Activated CD8-positive, alpha-beta T cell treated with anti-CD3 and anti-CD28 coated beads, Interleukin-2, amount 10 ng/mL, durations not matched to agents 7 days and 5 days (primary cell): ENCODE measurements around the gene SLC30A3. TPM values are rescaled to one million over a fixed set of nuclear protein-coding genes. Genes with fewer than 3 reads are reported as not detected.
"Not testable (repeated sequence)": the region's sequence is repeated elsewhere in the genome, so short reads cannot be mapped to it uniquely, and the experiment has no call there.

ENCODE experiments used
- ATAC-seq: fragments of 150-1000 bp; cut with Tn5 transposase; one replicate; pipeline ENCODE4 v1.10.0; 2021; ENCODE audit warnings: moderate library complexity
- CTCF ChIA-PET: fragments of 350-600 bp; sonication (Branson Sonifier 250); formaldehyde crosslinking; loops from one replicate; lab custom pipeline; 2021; ENCODE audit warnings: antibody characterized with exemption; lab: Charles Lee
- POLR2A ChIA-PET: fragments of 350-600 bp; sonication (Branson Sonifier 250); formaldehyde crosslinking; loops from one replicate; lab custom pipeline; 2021; ENCODE audit warnings: antibody characterized with exemption; lab: Charles Lee
- DNase-seq: peaks from one replicate; pipeline ENCODE4 v3.0.0-alpha.2; 2020
- H3K27ac Mint-ChIP-seq: one replicate; pipeline ENCODE4 v1.8.0; 2021; ENCODE audit warnings: mild to moderate bottlenecking, mixed read lengths
- H3K27me3 Mint-ChIP-seq: one replicate; pipeline ENCODE4 v1.8.0; 2021; ENCODE audit warnings: low read depth, mixed read lengths
- H3K36me3 Mint-ChIP-seq: one replicate; pipeline ENCODE4 v1.8.0; 2021; ENCODE audit warnings: low read depth, mixed read lengths
- H3K4me1 Mint-ChIP-seq: one replicate; pipeline ENCODE4 v1.8.0; 2021; ENCODE audit warnings: low read depth, mixed read lengths
- H3K4me3 Mint-ChIP-seq: one replicate; pipeline ENCODE4 v1.8.0; 2021; ENCODE audit warnings: mild to moderate bottlenecking, mixed read lengths
- H3K9me3 Mint-ChIP-seq: one replicate; pipeline ENCODE4 v1.8.0; 2022; ENCODE audit warnings: mixed read lengths; ENCODE audit not compliant: insufficient read depth
- total RNA-seq, 2 experiments: library from RNA; stranded (reverse); gene quantifications; one replicate each; pipeline ENCODE4 v1.2.3, GENCODE V29; 2021

SLC30A3 gene
- total RNA-seq, 2 experiments from 2014 or later, result not detected

DNA sequence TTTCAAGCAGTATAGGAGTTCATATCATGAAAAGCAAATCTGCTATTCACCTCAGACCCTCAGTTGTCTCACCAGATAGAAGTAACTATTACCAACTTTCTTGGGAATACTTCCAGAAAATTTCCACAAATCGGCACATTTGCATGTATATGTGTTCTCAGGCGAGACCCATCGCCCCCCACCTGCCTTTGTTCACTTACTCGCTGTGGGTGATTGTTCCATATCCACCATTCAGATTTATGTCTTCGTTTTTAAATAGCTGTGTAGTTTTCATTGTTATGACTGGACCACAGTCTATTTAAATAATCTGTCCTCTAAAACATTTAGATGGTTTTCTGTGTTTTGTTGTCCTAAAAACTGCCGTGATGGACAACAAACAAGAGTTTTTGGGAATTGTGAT, 22.6 kb upstream of the SLC30A3 start:
- no peak for ATAC-seq
- Mint-ChIP-seq H3K36me3 (no peaks in the 10 kb centered on the region), H3K4me3 (no peak overlapping the region), H3K27ac (no peak overlapping the region), H3K4me1 (no peaks in the 10 kb centered on the region), H3K27me3 (peaks cover 46% of the 10 kb centered on the region), H3K9me3 (no peaks in the 10 kb centered on the region)
- no peak for DNase-seq
- POLR2A ChIA-PET, result no interaction called here
- CTCF ChIA-PET, result interaction anchor here (7.2 kb wide), 1 partner anchor 17 kb away, joined by 74 read pairs; no protein-coding TSS in a partner anchor

GRCh38 chr2:27284996-27285395, 22.1 kb upstream of the SLC30A3 start:
- H3K27me3 Mint-ChIP-seq, result peaks cover 46% of the 10 kb centered on the region
- POLR2A ChIA-PET, result no interaction called here
- ATAC-seq, result no peak

GRCh38 chr2:27282892-27283291, 20.0 kb upstream of the SLC30A3 start:
- POLR2A ChIA-PET, result interaction anchor here (0.6 kb wide), 1 partner anchor 113 kb away, joined by 4 read pairs; no protein-coding TSS in a partner anchor
- DNase-seq, result no peak
- Mint-ChIP-seq H3K36me3 (no peaks in the 10 kb centered on the region), H3K4me1 (peaks cover 6% of the 10 kb centered on the region), H3K9me3 (no peaks in the 10 kb centered on the region), H3K27me3 (peaks cover 44% of the 10 kb centered on the region), H3K27ac (no peak overlapping the region), H3K4me3 (no peak overlapping the region)
- no peak for ATAC-seq
- CTCF ChIA-PET, result interaction anchor here (2.5 to 7.2 kb wide), 8 partner anchors 8 to 321 kb away, joined by 10 to 90 read pairs (median 52); partner anchors contain the start of gene SLC30A3

More at GRCh38 chr2:27284996-27285395, 22.1 kb upstream of the SLC30A3 start:
- H3K36me3 Mint-ChIP-seq, result no peaks in the 10 kb centered on the region
- H3K9me3 Mint-ChIP-seq, result no peaks in the 10 kb centered on the region
- no peak overlapping the region for H3K27ac Mint-ChIP-seq
- DNase-seq, result no peak
- H3K4me1 Mint-ChIP-seq, result peaks cover under 1% of the 10 kb centered on the region
- CTCF ChIA-PET, result interaction anchor here (7.2 kb wide), 1 partner anchor 17 kb away, joined by 74 read pairs; no protein-coding TSS in a partner anchor
- no peak overlapping the region for H3K4me3 Mint-ChIP-seq

- Mint-ChIP-seq H3K4me1 (peaks cover 6% of the 10 kb centered on the region), H3K4me3 (no peak within 1 kb of the TSS), H3K27me3 (peaks cover 45% of the 10 kb centered on the region), H3K27ac (no peak within 1 kb of the TSS), H3K9me3 (no peaks in the 10 kb centered on the region), H3K36me3 (no peaks in the 10 kb centered on the region)
- POLR2A ChIA-PET, result interaction anchor here (0.6 kb wide), 1 partner anchor 112 kb away, joined by 4 read pairs; no protein-coding TSS in a partner anchor
- no peak for DNase-seq
- CTCF ChIA-PET, result interaction anchor here (0.9 to 7.2 kb wide), 11 partner anchors 9 to 320 kb away, joined by 3 to 90 read pairs (median 24); partner anchors contain the start of genes MAPRE3, PREB and SLC30A3
- ATAC-seq, result no peak
Measured at GRCh38 chr2:27281855-27282559, 19.2 kb upstream of the SLC30A3 start, which contains the start of gene TRIM54. Gene TRIM54 (plus strand): TSS chr2:27282429. CDS start chr2:27282732, 303 bp downstream.

GRCh38 chr2:27281442-27281841, 18.6 kb upstream of the SLC30A3 start:
- ChIA-PET POLR2A (no interaction called here), CTCF (interaction anchor here (0.9 to 7.2 kb wide), 12 partner anchors 9 to 435 kb away, joined by 3 to 90 read pairs (median 18); partner anchors contain the start of genes MAPRE3, PREB and SLC30A3)
- no peaks in the 10 kb centered on the region for H3K36me3 Mint-ChIP-seq
- peaks cover 6% of the 10 kb centered on the region for H3K4me1 Mint-ChIP-seq
- H3K27me3 Mint-ChIP-seq, result peaks cover 40% of the 10 kb centered on the region
- no peaks in the 10 kb centered on the region for H3K9me3 Mint-ChIP-seq
- DNase-seq (no peak), ATAC-seq (no peak)
- no peak overlapping the region for H3K4me3 Mint-ChIP-seq
- no peak overlapping the region for H3K27ac Mint-ChIP-seq

DNA sequence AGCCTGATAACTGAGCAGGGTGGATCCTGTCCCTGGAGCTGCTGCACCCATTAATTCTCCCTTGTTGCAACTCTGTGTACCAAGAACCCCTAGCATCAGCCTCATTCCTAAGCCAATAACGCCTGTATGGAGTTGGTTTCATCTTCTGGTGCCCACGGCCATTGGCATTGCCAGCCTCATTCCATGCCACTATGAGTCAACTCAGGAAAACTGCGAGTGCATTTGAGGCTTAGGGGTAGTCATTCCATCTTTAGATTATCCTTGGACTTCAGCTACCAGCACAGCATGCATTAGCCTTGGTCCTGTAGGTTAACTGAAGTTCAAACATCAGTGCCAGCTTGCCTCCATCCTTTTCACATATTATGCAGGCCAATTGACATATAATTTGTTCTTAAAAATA, 18.0 kb upstream of the SLC30A3 start:
- Mint-ChIP-seq H3K9me3 (no peaks in the 10 kb centered on the region), H3K4me3 (no peak overlapping the region), H3K27ac (no peak overlapping the region), H3K36me3 (no peaks in the 10 kb centered on the region), H3K4me1 (peaks cover 6% of the 10 kb centered on the region), H3K27me3 (peaks cover 35% of the 10 kb centered on the region)
- ChIA-PET CTCF (interaction anchor here (0.9 to 7.2 kb wide), 18 partner anchors 9 to 435 kb away, joined by 3 to 90 read pairs (median 10); partner anchors contain the start of genes MAPRE3, MPV17, PREB and SLC30A3), POLR2A (no interaction called here)
- DNase-seq (no peak), ATAC-seq (no peak)

DNA sequence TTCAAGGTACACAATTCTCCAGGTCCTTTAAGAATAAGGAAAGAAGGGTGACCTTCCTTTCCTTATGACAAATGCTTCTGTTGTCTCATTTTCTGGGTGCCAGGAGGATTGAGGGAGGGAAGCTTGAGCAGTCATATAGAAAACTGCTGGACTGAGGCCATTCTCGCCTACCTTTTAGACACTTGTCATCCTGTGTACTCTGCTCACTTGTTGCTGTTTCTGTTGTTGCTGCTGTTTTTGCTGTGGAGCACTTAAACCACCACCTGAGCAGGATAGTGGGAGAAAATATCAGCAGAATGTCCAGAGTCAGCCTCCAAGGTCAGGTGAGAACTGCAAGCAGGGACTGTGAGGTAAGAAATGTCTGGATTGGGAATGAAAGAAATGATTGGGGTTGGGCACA, 15.2 kb upstream of the SLC30A3 start:
- ChIA-PET CTCF (interaction anchor here (1.0 to 7.2 kb wide), 5 partner anchors 13 to 316 kb away, joined by 3 to 74 read pairs (median 26); no protein-coding TSS in a partner anchor), POLR2A (no interaction called here)
- H3K36me3 Mint-ChIP-seq, result no peaks in the 10 kb centered on the region
- no peak for ATAC-seq
- DNase-seq, result no peak
- no peak overlapping the region for H3K27ac Mint-ChIP-seq
- no peaks in the 10 kb centered on the region for H3K9me3 Mint-ChIP-seq
- H3K4me3 Mint-ChIP-seq, result no peak overlapping the region
- peaks cover 8% of the 10 kb centered on the region for H3K4me1 Mint-ChIP-seq
- H3K27me3 Mint-ChIP-seq, result peaks cover 24% of the 10 kb centered on the region

GRCh38 chr2:27275211-27276150, 12.6 kb upstream of the SLC30A3 start, which contains the start of gene DNAJC5G:
Gene DNAJC5G (plus strand): TSS chr2:27275433. CDS start chr2:27276729, 1,296 bp downstream.
- no peak within 1 kb of the TSS for H3K4me3 Mint-ChIP-seq
- no peak within 1 kb of the TSS for H3K27ac Mint-ChIP-seq
- CTCF ChIA-PET, result no interaction called here
- H3K4me1 Mint-ChIP-seq, result peaks cover 16% of the 10 kb centered on the region
- H3K36me3 Mint-ChIP-seq, result no peaks in the 10 kb centered on the region
- no peaks in the 10 kb centered on the region for H3K9me3 Mint-ChIP-seq
- H3K27me3 Mint-ChIP-seq, result peaks cover 14% of the 10 kb centered on the region
- POLR2A ChIA-PET, result no interaction called here
- ATAC-seq (no peak), DNase-seq (no peak)

DNA sequence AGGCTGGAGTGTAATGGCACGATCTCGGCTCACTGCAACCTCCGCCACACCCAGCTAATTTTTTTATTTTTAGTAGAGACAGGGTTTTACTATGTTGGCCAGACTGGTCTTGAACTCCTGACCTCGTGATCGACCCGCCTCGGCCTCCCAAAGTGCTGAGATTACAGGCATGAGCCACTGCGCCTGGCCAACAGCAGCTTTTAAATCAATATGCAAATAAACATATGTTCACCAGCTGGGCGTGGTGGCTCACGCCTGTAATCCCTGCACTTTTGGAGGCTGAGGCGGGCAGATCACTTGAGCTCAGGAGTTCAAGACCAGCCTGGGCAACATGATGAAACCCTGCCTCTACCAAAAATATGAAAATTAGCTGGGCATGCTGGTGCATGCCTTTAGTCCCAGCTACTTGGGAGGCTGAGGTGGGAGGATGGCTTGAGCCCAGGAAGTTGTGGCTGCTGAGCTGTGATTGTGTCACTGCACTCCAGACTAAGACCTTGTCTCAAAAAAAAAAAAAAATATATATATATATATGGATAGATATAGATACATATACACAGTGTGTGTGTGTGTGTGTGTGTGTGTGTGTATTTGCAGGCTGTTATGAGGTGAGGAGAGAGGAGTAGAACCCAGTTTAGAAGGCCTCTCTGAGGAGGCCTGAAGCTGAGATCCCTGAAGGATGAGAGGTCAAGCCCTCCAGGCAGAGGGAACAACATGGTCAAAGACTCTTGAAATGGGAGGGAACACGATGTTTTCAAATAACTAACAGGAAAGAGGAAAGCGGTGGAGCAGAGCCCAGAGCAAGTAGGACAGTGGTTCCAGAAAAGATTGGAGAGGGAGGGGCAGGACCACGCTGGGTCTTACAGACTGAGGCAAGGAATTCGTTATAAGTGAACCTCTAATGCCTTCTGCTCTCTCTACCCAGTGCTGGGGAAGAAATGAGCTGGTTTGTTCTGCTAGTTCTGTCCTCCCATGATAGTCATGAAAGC, 10.0 kb upstream of the SLC30A3 start:
- not testable (repeated sequence) for ATAC-seq, H3K27ac Mint-ChIP-seq, H3K4me1 Mint-ChIP-seq, H3K9me3 Mint-ChIP-seq, H3K36me3 Mint-ChIP-seq, DNase-seq, H3K4me3 Mint-ChIP-seq
- H3K27me3 Mint-ChIP-seq, result peaks cover 15% of the 10 kb centered on the region
- CTCF ChIA-PET, result interaction anchor here (1.0 to 4.9 kb wide), 4 partner anchors 8 to 311 kb away, joined by 4 to 44 read pairs (median 6); partner anchors contain the start of gene TRIM54
- POLR2A ChIA-PET, result interaction anchor here (0.6 kb wide), 1 partner anchor 347 kb away, joined by 3 read pairs; no protein-coding TSS in a partner anchor

DNA sequence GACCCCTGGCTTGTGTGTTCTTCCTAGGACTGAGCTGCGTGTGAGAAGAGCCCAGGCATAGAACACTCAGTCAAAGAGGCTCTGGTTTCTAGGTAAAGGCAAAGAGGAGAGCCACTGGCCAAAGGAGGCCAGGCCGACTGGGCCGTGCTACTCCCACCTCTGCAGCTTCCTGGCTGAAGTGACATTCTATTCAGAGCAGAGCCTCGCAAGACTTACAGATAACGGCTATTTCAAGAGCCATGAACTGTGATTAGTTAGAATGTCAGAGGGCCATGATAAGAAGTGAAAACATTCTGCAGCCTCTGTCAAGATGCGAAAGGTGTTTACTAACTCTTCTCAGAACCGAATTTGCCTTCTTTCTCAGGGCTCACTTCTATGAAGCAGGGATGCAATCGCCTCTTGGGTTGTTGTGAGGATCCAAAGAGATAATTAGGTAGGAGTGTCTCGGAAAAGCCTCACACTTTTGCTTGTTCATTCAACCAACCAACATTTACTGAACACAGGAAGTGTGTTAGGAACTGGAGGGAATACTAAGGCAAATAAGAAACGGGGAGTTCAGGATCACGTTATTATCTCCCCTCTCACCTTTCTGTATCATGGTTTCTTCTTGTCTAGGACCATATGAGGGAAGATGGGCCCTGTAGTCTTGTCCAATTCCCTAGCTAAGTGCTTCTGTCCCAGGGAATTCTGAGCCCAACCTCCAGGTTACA, 8.9 kb upstream of the SLC30A3 start:
- H3K27me3 Mint-ChIP-seq, result peaks cover 12% of the 10 kb centered on the region
- ATAC-seq (no peak), DNase-seq (no peak)
- no peaks in the 10 kb centered on the region for H3K36me3 Mint-ChIP-seq
- no peak overlapping the region for H3K4me3 Mint-ChIP-seq
- H3K9me3 Mint-ChIP-seq, result no peaks in the 10 kb centered on the region
- ChIA-PET POLR2A (no interaction called here), CTCF (interaction anchor here (1.0 to 4.9 kb wide), 3 partner anchors 10 to 32 kb away, joined by 3 to 44 read pairs (median 7); partner anchors contain the start of gene TRIM54)
- no peak overlapping the region for H3K27ac Mint-ChIP-seq
- H3K4me1 Mint-ChIP-seq, result peaks cover 9% of the 10 kb centered on the region
